ENCODE data around the gene SNX20.
A peak's percentile ranks its signal among the peaks of the same experiment; 100 is the strongest.

SNX20 gene

DNA sequence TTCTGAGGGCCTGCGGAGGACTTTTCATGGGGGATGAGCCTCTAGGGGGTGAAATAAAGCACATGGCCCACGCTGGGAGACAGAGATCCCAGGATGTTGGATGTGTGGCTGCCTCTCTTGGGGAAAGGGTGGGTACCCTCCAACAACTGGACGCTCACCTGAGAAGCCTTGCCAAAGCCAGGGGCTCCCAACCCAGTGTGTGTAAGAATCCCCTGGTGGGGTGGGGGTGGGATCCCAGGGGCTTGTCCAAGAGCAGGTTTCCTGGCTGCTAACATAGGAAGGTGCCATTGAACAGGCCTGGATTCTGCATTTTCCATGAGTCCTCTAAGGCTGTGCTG lies 587 bp downstream of the SNX20 start:
- DNase-seq (ENCODE audit: low read depth, low spot score) = no peak

- no peak for DNase-seq (ENCODE audit: low read depth, low spot score)
Observed at GRCh38 chr16:50679676-50680555, 1.2 kb downstream of the SNX20 start.

DNA sequence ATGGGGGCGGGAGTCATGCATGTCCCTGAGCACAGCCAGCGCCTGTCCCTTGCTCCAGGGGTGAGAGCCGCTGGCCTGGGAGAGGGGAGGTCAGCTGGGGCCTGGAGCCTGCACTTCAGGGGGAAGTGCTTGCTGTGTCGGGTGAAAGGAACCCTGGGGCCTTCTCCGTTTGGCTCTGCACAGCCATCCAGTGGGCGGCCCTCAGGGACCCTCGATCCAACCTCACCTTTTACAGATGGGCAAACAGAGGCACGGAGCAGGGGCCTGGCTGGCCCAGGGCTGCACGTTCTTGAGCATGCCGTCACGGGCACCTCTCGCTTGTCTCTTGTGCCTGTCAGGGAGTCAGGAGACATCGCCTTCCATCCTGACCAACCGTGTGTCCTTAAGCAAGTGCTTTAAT lies 1.8 kb downstream of the SNX20 start:
- DNase-seq (ENCODE audit: low read depth, low spot score) = no peak

DNA sequence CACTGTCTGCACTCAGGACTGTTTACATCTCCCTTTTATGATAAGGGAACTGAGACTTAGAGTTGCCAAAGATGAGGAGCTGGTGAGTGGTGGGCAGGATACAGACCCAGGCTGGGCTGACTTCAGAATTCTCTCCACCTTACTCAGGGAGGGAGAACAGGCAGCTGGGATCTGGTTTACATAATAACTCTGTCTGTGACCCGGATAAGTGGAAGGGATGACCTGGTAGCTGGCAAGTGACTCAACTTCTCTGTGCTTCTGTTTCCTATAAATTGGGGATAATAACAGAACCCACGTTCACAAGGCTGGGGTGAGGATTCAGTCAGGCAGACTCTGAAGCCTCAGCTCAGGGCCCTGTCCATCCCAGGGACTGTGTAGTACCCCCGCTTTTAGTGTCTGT lies 2.6 kb downstream of the SNX20 start:
- DNase-seq (ENCODE audit: low read depth, low spot score) = no peak

GRCh38 chr16:50677351-50677750 lies 3.8 kb downstream of the SNX20 start:
- DNase-seq (ENCODE audit: low read depth, low spot score) = no peak

DNA sequence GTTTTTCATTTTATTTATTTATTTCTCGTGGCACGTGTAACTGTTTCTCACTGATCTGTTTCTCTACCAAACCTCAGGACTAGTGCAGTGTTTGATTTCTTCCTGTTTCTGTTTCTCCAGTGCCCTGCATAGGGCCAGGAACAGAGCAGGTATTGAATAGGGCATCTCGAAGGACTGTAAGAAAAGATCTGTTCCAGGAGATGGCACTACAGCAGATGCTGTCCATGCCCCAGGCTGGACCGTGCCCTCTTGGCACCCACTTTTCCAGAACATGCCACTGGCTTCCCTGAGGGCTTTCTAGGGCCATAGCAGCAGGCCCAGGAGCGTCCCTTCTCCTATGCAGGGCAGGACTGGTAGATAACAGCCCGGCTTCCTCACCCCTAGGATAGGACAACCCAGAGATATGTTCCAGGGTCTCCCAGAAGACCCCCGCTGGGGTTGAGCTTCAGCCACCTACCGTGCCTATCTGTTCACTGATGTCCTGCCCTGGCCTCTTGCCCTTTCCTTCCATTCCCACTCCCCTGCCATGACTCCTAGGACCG lies 4.4 kb downstream of the SNX20 start:
- no peak for DNase-seq (ENCODE audit: low read depth, low spot score)

- DNase-seq (ENCODE audit: low read depth, low spot score) = no peak
Observed at GRCh38 chr16:50675686-50676610, 5.2 kb downstream of the SNX20 start.

DNA sequence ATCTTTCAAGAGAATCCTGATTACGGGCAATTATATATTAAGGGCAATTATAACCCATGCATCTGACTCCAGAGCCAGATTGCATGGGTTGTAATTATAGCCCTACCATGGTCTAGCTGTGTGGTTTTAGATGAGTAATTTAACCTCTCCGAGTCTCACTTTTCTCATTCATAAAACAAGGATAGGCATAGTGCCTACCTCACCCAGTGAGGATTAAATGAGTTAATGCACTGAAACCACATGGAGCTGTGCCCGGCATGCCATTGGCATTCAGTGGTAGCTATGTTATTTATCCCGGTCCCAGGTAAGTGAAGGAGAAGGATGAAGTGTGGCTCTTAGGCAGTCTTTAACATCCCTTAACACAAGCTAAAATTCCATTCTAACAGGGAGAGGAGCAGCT lies 6.3 kb downstream of the SNX20 start:
- DNase-seq (ENCODE audit: low read depth, low spot score) = no peak

DNA sequence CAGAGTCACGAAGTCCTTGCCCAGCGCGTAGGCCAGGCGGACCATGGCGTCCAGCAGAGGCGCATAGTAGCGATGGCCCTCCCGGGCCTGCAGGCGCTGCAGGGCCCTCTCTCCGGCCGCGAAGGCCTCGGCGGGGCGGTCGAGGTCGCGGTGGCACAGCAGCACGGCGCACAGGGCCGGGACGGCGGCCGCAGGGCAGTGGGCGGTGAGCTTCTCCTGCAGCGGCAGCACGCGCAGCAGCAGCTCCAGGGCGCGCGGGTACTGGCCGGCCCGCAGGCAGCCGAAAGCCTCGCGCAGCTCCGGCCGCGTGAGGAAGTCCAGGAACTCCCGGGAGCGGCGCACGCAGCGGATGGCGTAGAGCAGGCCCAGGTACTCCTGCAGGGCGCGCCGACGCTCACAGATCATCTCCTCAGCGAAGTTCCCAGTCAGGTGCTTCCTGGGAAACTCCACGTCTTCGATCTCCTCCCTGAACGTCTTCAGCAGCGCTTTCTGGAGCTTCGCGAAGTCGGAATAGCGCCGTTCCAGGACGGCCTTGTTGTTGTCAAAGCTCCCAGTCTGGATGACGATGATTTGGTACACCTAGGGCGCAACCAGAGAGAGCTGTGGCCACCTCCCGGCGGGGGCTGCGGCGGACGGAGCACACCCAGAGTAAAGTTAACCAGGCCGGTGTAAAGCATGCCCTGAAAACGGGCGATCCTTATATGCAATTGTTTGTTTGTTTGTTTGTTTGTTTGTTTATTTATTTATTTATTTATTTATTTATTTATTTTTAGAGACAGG lies 7.4 kb downstream of the SNX20 start:
- no peak for DNase-seq (ENCODE audit: low read depth, low spot score)

- DNase-seq (ENCODE audit: low read depth, low spot score) = no peak
Observed at GRCh38 chr16:50671644-50672260, 9.4 kb downstream of the SNX20 start.

- no peak for DNase-seq (ENCODE audit: low read depth, low spot score)
Observed at GRCh38 chr16:50670476-50670875, 10.6 kb downstream of the SNX20 start.

DNA sequence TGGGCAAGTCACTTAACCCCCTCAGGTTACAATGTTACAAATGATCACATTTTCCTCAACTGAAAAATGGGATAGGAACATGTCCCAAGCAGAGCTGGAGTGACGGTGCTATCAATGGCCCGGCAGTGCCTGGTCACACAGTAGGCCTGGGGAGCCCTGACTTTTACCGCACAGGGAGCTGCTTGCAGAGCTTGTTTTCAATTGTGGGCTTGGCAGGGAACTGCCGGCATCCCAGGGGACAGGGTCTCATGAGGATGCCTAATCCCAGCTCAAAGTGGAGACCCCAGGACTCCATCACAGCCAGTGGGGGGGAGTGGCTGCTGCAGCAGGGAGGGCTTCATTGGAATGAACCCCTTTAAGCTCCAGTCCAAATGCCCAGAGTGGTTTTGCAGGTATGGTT lies 11.4 kb downstream of the SNX20 start:
- DNase-seq (ENCODE audit: low read depth, low spot score) = no peak

DNA sequence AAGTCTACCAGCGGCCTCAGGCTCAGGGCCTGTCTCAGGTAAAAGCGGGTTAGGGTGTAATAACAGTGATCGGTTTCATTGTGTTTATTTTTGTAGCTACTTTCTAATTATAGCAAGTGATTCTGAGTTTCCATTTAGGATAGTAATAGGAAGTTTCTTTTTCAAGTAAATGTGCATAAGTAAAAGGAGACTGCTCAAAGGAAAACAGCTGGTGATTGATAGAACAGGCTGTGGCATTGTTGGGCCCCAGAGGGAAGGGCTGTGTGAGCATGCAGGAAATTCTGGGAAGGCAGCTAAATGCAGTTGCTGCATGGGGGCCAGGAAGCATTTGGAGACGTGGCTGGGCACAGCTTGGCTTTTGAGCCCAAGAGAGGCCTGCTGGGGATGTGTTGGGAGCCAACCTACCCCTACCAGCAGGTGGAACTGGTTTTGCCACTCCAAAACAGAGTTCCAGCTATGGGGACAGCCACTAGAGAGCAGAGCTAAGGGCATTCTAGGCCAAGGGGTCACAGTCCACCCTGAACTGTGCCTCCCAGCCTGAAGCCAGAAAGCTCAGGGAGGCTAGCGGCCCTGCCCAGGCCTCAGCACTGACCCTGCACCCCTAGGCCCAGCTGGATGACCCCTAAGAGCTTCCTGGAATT lies 12.6 kb downstream of the SNX20 start:
- no peak for DNase-seq (ENCODE audit: low read depth, low spot score)

DNA sequence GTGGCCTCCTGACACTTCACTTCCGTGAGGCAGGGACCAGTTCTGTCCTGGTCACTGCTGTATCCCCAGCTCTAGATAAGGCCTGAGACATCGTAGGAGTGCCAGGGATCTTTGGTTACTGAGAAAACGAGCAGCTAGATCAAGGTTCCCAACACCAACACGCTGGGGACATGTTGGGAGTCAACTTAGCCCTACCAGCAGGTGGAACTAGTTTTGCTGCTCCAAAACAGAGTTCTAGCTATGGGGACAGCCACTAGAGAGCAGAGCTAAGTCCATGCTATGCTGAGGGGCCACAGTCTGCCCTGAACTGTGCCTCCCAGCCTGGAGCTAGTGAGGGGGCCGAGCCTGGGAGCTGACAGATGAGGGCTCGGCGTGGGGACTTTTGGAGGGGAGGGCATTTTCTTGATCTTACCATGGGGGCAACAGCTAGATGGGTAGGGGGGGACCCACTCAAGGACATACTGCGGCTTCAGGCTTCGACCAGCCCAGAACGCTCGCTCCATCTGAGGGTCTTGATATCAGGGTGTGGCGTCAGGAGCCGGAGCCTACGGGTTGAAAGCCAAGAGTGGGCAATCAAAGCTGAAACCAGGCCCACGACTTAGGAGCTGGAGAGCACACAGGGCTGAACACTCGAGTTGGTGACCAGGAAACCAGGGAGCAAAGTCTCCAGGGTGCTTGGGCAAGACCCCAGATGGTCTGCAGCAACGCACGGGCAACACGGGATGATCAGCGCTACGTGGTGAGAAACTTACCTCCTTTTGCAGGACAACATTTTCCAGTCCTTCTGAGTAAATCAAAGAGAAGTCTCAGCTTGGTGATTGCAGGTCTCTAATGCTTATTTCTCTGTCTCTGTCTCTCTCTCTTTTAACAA lies 13.4 kb downstream of the SNX20 start:
- no peak for DNase-seq (ENCODE audit: low read depth, low spot score)

DNA sequence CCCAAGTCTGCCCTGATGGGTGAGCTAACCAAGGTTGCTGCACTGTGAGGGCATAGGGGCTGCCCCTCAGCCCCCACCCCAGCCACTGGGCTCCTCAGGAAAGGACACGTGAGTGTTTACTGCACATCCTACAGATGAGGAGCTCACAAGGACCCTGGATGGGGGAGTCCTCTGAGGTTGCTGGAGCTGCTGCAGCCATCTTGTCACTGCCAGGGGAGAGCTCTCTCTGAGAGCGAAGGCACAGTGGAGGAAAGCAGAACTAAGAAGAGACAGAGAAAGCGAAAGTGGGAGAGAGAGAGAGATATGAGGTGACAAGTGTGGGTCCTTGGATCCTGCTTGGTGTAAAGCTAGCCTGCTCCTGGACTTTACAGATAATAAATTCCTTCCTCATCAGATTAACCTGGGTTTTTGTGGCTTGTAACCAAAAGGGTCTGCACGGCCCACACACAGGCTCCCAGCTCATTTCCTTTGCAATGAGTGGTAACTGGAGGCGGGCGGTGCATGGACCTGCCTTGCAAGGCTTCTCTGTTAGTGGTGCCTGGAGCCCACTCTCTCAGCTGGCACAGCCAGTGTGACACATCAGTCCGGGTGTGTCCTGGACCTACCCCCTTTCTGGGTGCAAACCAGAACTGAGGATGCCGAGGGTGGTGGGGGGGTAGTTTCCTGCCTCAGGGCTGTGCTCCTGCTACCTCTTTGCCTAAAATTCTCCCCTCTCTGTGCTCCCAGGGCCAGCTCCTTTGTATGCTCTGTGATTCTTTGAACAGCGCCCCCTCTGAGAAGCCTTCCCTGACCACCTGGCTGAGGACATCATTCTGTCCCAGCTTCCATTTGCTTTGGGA lies 14.2 kb downstream of the SNX20 start:
- no peak for DNase-seq (ENCODE audit: low read depth, low spot score)

DNA sequence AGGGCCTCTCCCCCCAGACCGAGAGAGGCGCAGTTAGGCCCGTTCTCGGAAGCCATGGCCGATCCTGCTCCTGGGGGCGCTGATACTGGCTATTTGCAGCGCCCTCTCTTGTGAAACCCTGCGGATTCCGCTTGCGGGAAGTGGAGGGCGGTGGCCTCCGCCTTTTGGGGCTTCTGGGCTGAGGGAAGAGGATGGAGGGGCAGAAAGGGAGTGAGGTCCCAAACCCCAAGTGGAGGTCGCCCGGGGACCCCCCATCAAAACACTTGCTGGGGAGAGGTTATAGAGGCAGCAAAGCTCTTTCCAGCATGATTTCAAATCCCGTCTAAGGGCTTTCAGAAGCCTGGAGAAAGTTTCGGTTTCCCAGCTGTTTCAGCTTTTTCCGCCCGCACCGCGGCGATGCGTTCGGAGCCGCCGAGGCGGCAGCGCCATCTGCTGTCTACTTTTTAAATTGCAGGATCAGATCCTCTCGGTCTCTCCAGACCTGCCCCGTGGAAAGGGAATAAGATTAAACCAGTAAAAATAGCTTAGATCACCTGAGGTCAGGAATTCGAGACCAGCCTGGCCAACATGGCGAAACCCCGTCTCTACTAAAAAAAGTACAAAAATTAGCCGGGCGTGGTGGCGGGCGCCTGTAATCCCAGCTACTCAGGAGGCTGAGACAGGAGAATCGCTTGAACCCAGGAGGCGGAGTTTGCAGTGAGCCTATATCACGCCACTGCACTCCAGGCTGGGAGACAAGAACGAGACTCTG lies 15.8 kb downstream of the SNX20 start:
- DNase-seq (ENCODE audit: low read depth, low spot score) = peak; percentile 65

DNA sequence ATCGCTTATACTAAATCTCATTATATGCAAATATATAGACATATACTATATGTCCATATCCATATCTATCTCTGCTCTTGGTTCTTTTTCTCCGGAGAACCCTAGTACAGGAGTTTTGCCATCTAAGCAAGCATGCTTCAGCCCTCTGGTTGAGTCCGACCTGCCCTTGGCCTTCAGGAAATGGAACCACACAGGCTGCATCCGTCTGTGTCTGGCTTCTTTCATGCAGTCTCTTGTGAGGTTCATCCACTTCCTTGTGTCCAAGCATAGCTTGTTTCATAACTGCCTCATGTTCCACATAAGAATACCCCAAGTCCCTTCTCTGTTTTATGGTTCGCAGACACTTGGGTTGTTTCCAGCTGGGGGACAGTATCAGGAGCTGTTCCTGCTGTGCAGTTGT lies 16.8 kb downstream of the SNX20 start:
- DNase-seq (ENCODE audit: low read depth, low spot score) = no peak

DNA sequence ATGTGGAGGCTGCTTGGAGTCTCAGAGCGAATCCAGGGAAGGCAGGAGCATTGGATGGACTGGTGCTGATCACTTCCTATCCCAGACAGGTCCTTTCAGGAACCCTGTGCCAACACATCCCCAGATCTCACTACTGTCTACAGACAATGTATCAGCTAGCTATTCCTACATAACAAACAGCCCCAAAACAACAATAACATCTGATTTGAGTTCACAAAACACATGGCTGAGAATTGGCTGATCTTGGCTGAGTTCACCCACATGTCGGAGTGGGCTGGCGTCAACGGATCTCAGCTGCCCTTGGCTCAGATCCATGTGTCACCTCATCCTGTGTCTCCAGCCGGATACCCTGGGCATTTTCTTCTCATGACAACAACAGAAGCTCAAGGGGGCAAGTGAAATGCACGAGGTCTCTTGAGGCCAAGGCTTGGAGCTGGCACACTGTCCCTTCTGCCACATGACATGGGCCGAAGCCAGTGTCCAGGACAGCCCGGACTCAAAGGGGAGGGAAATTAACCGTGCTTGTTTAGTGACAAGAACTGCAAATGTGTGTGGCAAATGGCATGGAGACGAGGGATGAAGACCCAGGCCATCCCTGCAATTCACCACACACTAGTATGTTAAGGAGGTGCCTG lies 18.7 kb downstream of the SNX20 start:
- no peak for DNase-seq (ENCODE audit: low read depth, low spot score)

All from activated CD4-positive, CD25-positive, alpha-beta regulatory T cell treated with anti-CD3 and anti-CD28 coated beads, Interleukin-2, amount 50 U/mL, for 16 hours (primary cell).